GM21825 (cell line): ENCODE results near the gene ALCAM.
"Not testable (repeated sequence)": the region's sequence is repeated elsewhere in the genome, so short reads cannot be mapped to it uniquely, and the experiment has no call there.

Source experiments
- ATAC-seq: cut with Tn5 transposase; IDR thresholded peaks from one replicate; pipeline ENCODE4 v1.9.1; 2021; ENCODE audit warnings: mild to moderate bottlenecking, moderate library complexity; ENCODE audit not compliant: unreplicated experiment

ALCAM gene

DNA sequence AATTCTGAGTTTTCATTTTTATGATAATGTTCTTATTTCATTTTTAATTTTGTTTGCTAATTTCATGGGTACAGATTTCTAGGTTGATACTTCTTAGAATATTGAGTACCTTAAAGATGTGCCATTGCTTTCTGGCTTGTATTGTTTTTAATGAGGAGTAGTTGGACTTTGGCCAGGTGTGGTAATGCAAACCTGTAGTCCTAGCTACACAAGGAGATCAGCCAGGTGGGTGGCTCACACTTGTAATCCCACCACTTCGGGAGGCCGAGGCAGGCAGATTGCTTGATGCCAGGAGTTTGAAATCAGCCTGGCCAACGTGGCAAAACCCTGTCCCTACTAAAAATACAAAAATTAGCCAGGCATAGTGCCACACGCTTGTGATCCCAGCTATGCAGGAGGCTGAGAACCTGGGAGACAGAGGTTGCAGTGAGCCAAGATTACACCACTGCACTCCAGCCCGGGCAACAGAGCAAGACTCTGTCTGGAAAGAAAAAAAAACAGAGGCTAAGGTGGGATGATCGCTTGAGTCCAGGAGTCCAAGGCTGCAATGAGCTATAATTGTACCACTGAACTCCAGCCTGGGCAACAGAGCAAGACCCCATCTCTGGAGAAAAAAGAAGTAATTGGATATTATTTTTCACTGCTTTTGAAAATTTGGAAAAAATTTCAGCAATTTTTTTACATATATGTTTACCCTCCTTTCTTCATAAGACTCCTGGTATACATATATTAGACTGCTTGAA is 198.0 kb downstream of the ALCAM start:
- ATAC-seq = no peak

DNA sequence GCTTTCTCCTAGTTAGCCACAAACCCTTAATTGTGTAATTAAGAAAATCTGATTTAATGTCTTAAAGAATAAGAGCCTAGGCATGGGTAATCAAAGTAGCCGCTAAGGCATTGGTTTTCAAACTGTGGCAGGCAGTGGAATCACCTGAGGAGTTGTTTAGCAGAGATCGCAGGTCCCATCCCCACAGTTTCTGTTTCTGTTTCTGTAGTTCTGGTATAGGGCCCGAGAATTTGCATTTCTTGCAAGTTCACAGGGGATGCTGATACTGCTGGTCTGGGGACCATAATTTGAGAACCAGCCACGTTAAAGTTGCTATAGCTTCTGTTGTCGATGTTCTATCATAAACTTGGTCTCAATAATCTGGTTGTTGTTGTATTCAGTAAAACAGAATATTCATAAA is 204.3 kb downstream of the ALCAM start:
- ATAC-seq = no peak

DNA sequence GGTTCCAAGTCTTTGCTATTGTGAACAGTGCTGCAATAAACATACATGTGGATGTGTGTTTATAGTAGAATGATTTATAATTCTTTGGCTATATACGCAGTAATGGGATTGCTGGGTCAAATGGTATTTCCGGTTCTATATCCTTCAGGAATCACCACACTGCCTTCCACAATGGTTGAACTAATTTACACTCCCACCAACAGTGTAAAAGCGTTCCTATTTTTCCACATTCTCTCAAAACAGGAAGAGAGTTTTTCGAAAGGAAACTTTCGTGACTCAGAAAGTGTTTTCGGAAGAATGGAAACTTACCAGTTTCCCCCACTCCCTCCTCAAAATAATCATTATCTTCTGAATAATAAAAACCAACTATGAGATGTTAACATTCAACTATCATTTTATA is 205.8 kb downstream of the ALCAM start:
- no peak for ATAC-seq

DNA sequence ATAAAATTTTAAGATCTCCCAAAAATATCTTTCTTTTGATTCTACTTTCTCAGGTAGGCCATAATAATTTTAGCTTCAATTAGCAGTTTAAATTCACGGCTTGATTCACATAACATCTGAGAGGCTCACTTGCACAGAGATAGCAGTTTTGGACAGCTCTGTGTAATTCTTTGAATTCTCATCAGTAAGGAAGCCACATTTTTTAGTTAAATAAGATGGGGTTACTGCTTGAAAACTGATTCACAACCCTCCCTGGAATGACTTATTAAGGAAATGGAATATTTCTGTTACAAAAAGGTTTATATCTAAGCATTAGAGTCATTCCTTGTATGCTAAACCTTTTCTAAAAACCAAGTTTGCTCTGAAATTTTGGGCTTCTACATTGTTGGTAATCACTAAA is 212.7 kb downstream of the ALCAM start:
- ATAC-seq = no peak

DNA sequence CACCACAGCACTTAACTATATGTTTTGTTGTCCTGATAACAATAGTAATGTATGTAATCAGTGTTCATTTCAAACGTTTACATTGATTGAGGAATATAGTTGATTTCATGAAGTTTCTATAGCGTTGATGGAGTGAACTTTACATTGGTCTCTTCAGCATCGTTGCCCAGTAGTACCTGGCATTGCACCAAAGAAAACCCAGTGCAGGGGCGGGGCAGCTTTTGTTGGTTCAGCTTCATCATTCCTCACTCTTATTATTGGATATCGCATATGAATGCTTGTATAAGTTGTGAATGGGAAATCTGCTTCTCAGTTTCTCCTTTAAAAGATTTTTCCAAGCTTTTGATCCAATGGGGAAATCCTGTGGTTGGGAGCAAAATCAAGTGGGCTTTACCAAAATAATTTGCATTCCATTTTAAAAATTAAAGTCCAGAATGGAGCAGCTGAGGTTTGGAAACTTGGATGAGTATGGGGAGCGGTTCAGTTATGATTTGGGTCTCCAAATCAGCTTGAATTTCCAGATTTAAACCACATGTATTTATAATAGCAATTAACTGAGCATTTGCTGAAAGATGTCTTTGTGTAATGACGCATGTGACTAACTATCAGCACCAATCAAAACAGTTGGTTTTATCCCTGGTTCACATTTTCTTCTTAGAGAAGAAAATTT is 213.7 kb downstream of the ALCAM start:
- no peak for ATAC-seq

DNA sequence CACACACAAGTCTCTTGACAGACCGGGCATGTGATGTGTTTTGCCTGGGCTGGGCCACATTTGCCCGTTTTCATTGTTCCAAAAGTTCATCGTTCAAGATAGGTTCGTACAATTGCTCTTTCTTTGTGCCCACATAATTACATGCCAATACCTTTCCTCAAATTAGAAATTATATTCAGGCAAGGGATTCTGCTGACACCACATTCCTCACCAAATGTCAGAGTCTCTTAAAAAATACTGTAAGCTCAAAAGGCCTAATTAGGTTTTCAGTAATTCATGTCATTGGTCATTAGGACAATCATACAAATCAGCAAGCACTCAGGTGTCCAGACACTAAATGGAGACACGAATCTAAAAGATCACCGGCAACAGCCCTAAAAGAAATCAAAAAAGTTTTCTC is 215.3 kb downstream of the ALCAM start:
- no peak for ATAC-seq

DNA sequence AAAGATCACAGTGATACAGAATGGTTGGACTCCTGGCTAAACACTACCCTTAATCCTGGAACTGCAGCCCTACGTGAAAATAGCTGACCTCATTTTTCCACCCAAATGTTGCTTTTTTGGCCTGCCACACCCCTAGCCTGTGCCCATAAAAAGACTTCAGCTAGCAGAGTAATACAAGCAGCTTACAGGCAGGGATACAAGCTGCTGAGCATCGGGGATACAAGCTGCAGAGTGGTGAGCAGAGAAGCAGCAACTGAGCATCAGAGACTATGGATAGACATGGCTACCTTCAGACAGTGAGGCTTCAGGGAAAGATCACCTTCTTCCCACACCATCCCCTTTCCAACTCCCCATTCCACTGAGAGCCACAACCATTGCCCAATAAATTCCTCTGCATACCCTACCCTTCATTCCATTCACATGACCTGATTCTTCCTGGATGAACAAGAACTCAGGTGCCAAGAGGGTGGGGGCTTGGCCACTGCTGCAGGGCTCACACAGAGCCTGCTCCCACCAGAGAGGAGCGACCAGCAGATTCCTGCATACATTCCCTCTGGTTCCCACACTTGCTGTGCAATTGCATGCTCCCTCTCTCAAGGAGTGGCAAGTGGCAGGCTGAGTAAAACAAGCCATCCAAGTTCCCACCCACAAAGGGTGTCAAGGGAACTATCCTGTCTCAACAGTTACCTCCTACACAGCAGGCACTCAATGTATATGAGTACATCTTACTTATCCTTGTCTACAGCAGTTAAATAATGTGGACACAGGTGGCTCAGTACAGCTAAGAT is 217.5 kb downstream of the ALCAM start:
- ATAC-seq = no peak

DNA sequence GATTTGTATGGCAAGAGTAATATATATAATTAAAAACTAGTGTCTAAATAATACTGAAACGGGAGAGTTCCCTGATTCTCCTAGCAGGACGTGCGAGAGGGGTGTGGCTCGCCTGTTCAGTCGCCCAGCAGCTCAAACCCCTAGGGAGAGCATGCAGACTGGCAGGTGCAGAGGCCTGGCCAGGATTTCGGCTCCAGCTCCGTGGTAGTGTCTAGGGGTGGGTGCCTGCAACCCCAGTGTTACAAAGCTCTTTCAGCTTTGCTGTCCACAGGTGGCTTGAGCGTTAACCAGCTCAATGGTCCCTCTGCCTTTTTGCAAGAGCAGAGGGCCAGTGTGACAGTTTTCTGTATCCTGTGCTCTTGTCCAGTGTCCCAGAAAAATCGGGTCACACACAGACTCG is 226.6 kb downstream of the ALCAM start:
- ATAC-seq = no peak

DNA sequence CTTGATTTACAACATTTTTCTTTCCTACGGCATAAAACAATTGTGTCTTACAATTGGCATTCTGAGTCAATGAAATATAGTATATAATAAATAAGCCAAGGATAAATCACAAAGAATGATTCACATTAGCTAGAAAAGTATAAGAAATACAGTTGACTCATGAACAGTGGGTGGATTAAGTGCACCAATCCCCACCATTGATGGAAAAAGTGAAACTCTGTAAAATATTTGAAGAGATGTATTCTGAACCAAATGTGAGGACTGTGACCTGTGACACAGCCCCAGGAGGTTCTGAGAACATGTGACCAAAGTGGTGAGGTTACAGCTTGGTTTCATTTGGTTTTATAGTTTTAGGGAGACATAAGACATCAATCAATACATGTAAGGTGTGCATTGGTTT is 227.5 kb downstream of the ALCAM start:
- no peak for ATAC-seq

DNA sequence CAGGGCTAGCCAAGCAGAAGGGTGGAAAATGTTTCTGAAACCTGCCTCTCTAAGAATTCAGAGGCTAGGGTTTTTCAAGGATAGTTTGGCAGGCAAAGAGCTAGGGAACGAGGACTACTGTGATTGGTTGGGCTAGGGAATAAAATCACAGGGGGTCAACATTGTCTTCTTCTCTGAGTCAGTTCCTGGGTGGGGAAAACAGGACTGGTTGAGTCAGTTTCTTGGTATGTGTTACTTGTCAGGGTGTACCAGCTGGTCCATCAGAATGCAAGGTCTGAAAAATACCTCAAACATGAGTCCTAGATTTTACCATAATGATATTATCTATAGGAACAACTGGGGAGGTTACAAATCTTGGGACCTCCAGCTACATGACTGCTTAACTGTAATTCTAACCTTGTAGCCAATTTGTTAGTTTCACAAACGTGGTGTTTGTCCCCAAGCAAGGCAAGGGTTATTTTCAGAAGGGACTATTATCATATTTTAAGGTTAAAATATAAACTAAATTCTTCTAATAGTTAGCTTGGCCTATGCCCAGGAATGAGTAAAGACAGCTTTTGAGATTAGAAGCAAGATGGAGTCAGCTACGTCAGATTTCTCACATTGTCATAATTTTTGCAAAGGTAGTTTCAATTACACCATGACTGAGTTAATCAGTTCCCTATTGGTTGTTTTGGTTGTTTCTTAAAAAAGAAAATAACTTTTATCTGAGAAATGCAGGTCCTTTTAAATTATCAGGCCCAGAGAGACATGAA is 231.5 kb downstream of the ALCAM start:
- ATAC-seq = no peak

DNA sequence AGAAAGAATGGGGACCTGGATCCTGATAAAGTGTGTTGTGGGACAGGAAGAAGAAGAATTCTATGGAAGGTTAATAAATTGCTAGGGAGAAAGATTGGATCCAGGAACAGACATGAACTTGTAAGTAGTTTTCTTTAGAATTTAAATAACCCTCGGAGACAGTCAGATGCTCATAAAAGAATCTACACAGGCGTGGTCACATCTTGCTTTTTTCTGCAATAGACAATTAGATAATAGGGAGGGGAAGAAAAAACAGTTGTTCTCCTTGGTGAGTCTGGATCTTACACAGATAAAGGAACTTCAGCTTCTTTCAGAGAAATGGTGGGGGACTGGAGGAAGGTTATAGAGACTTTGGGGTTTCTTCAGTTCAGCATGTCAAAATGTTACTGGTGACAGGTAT is 232.6 kb downstream of the ALCAM start:
- no peak for ATAC-seq

DNA sequence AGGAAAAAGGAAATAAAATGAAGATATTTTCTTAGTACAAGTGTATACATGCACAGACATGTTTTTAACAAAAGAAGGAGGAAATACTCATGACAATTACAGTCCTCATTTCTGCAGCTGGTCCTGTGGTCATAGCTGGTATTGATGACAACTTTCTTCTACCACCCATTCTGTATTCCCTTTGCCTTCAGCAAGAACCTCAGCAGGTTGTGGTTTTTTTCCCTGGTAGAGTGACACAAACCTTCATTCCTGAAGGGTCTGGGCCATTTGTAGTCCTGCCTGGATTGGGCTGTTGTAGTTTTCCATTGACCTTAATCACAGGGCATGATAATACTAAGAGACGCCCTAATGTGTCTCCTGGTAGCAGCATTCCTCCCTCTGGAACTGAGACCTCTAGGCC is 235.0 kb downstream of the ALCAM start:
- ATAC-seq = not testable (repeated sequence)

DNA sequence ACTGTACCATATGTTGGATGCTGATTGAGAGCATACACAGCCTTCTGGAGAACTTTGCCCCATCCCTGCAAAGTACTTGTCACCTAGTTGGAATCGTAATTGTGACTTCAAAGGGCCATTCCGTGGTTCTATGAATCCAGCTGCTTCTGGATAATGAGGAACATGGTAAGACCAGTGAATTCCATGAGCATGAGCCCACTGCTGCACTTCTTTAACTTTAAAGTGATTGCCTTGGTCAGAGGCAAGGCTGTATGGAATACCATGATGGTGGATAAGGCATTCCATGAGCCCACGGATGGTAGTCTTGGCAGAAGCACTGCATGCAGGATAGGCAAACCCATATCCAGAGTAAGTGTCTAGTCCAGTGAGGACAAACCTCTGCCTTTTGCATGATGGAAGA is 235.6 kb downstream of the ALCAM start:
- ATAC-seq = not testable (repeated sequence)

DNA sequence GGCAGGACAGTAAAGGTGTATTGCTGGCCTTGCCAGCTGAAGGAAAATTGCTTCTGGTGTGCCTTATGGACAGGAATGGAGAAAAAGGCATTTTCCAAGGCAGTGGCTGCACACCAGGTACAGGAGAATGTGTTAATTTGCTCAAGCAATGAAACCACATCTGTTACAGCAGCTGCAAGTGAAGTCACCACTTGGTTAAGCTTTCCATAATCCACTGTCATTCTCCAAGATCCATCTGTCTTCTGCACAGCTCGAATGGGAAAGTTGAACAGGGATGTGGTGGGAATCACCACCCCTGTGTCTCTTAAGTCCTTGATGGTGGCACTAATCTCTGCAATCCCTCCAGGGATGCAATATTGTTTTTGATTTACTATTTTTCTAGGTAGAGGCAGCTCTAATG is 236.8 kb downstream of the ALCAM start:
- not testable (repeated sequence) for ATAC-seq

DNA sequence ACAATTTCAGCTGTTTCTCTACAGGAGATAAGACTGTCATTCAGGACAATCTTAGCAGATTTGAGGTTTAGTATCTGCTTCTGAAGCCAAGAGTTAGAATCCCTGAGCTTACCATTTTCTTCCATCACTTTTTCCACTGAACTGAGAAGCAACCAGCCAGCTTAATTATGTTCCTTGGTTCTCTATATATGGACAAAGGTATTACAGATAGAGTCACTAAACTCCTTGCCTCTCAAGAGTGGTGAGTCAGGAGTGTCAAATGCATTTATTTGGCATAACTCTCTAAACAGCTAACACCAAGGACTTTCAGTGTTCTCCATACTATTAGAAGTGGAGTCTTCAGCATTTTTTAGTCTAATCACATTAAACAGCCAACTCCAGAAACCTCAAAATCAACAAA is 239.3 kb downstream of the ALCAM start:
- ATAC-seq = no peak

DNA sequence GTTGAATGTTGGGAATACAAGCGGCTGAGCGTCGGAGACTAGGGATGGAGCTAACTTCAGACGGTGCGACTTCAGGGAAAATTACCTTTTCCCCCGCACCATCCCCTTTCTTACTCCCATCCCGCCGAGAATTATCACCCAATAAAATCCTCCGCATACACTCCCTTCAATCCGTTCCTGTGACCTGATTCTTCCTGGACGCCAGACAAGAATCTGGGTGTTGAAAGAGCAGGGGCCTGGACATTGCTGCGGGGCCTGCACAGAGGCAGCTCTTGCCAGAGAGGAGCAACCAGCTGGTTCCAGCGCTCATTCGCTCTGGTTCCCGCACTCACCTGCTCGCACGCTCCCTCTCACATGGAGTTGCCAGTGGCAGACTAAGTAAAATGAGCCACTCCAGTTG is 241.9 kb downstream of the ALCAM start:
- no peak for ATAC-seq

DNA sequence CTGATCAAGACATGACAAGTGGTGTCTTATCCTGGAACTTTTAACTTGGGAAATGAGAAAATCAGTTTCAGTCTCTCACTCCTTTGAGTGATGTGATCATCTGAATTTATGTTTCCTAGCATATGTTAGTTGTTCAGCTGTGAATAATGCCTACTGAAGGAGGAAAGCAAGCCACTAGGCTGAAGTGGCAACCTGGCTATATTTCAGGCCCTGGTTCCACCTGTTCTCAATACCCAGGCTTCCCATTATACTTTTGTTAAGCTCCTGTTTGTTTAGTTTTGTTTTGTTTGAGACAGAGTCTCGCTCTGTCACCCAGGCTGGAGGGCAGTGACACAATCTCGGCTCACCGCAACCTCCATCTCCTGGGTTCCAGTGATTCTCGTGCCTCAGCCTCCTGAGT is 243.8 kb downstream of the ALCAM start:
- no peak for ATAC-seq

DNA sequence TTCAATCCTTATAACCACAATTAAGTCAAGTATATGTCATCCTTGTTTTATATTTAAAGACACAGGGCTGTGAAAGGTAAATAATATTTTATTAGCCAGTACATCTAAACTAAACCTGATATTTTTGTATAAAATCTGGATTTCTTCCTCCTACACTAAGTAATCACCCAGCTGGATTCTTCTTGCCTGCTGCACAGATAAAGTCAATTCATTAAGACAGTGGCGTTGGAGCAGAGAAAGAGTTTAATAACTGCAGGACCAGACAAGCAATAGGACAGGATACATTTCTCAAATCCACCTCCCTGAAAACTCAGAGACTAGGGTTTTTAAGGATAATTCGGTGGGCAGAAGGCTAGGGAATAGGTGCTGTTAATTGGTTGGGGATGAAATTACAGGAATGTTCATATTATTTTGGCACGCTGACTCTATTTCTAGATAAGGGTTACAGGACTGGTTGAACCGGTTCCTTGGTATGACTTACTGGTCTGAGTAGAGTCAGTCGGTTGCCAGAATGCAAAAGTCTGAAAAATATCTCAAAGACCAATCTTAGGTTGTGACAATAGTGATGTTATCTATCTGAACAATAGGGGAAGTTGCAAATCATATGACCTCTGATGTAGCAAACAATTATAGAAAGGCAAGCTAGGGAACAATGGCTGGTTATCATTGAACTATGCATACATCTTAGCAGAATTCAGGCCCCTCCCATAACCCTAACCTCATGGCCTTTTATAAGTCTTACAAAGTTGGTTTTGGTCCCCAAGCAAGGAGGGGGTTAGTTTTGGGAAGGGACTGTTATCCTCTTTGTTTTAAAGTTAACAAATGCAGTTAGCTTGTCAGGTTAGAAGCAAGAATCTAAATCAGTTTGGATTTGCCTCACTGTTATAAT is 244.8 kb downstream of the ALCAM start:
- ATAC-seq = no peak

DNA sequence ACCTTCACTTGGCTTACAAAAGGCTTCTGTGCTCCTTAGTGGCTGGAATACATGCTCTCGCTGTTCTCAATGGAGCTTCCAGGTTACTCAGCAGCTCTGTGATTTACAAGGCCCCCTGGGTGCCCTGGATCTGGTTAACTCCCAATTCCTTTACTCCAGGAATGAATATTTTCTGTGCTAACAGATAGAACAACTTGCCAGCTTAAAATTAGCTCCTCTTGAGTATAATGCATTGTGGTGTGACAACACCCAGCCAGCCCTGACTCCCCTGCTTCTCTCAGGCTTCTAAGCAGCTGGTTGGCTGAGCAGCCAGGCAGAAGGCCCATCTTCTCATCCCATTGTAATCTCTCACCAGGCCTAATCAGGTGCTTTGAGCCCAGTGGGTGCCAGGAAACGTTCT is 246.4 kb downstream of the ALCAM start:
- no peak for ATAC-seq

DNA sequence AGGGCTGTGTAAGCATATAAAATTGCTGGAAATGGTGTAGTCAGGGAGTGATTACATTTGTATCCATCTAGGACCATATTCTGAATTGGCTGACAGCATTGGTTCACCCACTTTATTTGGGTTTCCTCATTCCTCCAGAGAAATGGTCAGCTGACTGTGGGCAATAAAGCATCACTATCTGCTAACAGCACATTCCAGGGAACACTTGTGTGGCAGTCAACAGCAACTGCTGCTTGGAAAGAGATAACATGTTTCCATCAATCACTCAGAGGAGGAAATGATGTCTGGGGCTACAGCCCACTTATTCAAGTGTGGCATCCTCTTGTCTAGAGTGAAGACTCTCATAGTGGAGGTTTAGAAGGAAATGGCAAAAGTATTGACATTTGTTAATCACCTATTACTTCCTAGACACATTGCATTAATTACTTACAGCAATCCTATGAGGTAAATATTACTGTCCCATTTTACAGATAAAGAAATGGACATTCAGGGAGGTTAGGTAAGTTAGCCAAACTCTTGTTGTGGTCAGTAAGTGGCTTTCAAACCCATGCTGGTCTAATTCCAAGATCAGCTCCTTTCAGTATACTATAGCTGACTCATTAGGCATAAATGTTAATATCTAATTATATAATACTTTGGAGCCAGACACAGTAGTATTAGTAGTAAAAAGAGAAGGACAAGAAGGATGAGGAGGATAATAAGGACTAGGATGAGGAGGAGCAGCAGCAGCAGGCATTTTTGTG is 247.8 kb downstream of the ALCAM start:
- no peak for ATAC-seq
